HFFc6 (cell line): ENCODE results near the gene SLC25A11. TPM values are rescaled to one million over a fixed set of nuclear protein-coding genes. Genes with fewer than 3 reads are reported as not detected.

Experiments
- DNase-seq: peaks from one replicate; pipeline ENCODE4 v3.0.0-alpha.2; 2018
- H3K27ac Mint-ChIP-seq: 2 replicates; pipeline ENCODE4 v1.8.0; 2020; ENCODE audit warnings: mild to moderate bottlenecking, mixed read lengths
- H3K27me3 Mint-ChIP-seq: 2 replicates; pipeline ENCODE4 v1.8.0; 2021; ENCODE audit warnings: mild to moderate bottlenecking, moderate library complexity, mixed read lengths; ENCODE audit not compliant: insufficient read depth
- H3K36me3 Mint-ChIP-seq: 2 replicates; pipeline ENCODE4 v1.8.0; 2021; ENCODE audit warnings: low read depth, mixed read lengths
- H3K4me1 Mint-ChIP-seq: 2 replicates; pipeline ENCODE4 v1.8.0; 2020; ENCODE audit warnings: low read depth, mixed read lengths
- H3K4me3 Mint-ChIP-seq: 2 replicates; pipeline ENCODE4 v1.8.0; 2020; ENCODE audit warnings: mild to moderate bottlenecking, moderate library complexity, mixed read lengths
- H3K9me3 Mint-ChIP-seq: 2 replicates; pipeline ENCODE4 v1.8.0; 2020; ENCODE audit warnings: mild to moderate bottlenecking, mixed read lengths
- CTCF ChIP-seq: fragments of 200-600 bp; sonication (generic); IDR thresholded peaks from 2 replicates; pipeline ENCODE4 v1.5.0; 2021; ENCODE audit warnings: antibody characterized with exemption, mild to moderate bottlenecking
- total RNA-seq, 6 experiments: library from RNA; stranded (reverse); fragmentation: NEBNext Ultra II Directional; extraction: Animal tissue kit (Norgen Biotek cat#: 25700); gene quantifications; 2 replicates in 1 of 6; 3 replicates in 5 of 6; pipeline ENCODE4 v1.2.3, GENCODE V29; 2021

Gene SLC25A11
- total RNA-seq, 6 experiments from 2014 or later, result 61.9 to 78.6 (median 64.4) TPM

GRCh38 chr17:4901108-4901647, 38.7 kb downstream of the SLC25A11 start:
- Mint-ChIP-seq H3K27me3 (peaks cover 7% of the 10 kb centered on the region), H3K36me3 (no peaks in the 10 kb centered on the region), H3K27ac (no peak overlapping the region), H3K4me1 (peaks cover 6% of the 10 kb centered on the region; the same call in 1 of the 2 replicates), H3K4me3 (no peak overlapping the region), H3K9me3 (no peaks in the 10 kb centered on the region)
- TF ChIP-seq CTCF, result no peak
- no peak for DNase-seq

GRCh38 chr17:4900231-4901107, 39.4 kb downstream of the SLC25A11 start:
- H3K36me3 Mint-ChIP-seq, result 0 out of 2 replicates have a peak, but pooled peaks cover 4% of the 10 kb centered on the region
- peaks cover 6% of the 10 kb centered on the region; the same call in 1 of the 2 replicates for H3K4me1 Mint-ChIP-seq
- no peaks in the 10 kb centered on the region for H3K9me3 Mint-ChIP-seq
- H3K4me3 Mint-ChIP-seq, result no peak overlapping the region
- DNase-seq, result no peak
- no peak for TF ChIP-seq CTCF
- peaks cover 5% of the 10 kb centered on the region for H3K27me3 Mint-ChIP-seq
- H3K27ac Mint-ChIP-seq, result no peak overlapping the region

- H3K4me3 Mint-ChIP-seq, result peak within 1 kb of the TSS; percentile 71
- peak; percentile 3 for DNase-seq
- H3K4me1 Mint-ChIP-seq, result peaks cover 6% of the 10 kb centered on the region; the same call in 1 of the 2 replicates
- H3K27me3 Mint-ChIP-seq, result peaks cover 5% of the 10 kb centered on the region
- H3K36me3 Mint-ChIP-seq, result 0 out of 2 replicates have a peak, but pooled peaks cover 10% of the 10 kb centered on the region
- H3K9me3 Mint-ChIP-seq, result no peaks in the 10 kb centered on the region
- H3K27ac Mint-ChIP-seq, result peak within 1 kb of the TSS; percentile 26
- no peak for TF ChIP-seq CTCF
These were observed 40.3 kb downstream of the SLC25A11 start, which contains the start of gene C17orf107 for GRCh38 chr17:4899341-4900230. C17orf107 (plus strand) TSS chr17:4899536; CDS start chr17:4899763, 227 bp downstream.

GRCh38 chr17:4898927-4899326, 40.9 kb downstream of the SLC25A11 start:
- H3K27me3 Mint-ChIP-seq, result peaks cover 5% of the 10 kb centered on the region
- H3K4me3 Mint-ChIP-seq, result no peak overlapping the region; the same call in 1 of the 2 replicates
- H3K27ac Mint-ChIP-seq, result no peak overlapping the region
- H3K36me3 Mint-ChIP-seq, result 0 out of 2 replicates have a peak, but pooled peaks cover 10% of the 10 kb centered on the region
- H3K4me1 Mint-ChIP-seq, result peaks cover 6% of the 10 kb centered on the region; the same call in 1 of the 2 replicates
- H3K9me3 Mint-ChIP-seq, result no peaks in the 10 kb centered on the region
- no peak for DNase-seq
- TF ChIP-seq CTCF, result no peak

GRCh38 chr17:4898351-4898750, 41.5 kb downstream of the SLC25A11 start:
- no peaks in the 10 kb centered on the region for H3K9me3 Mint-ChIP-seq
- peak overlapping the region; percentile 15 for H3K4me3 Mint-ChIP-seq
- H3K27me3 Mint-ChIP-seq, result peaks cover 5% of the 10 kb centered on the region
- no peak overlapping the region for H3K27ac Mint-ChIP-seq
- 0 out of 2 replicates have a peak, but pooled peaks cover 10% of the 10 kb centered on the region for H3K36me3 Mint-ChIP-seq
- no peak for DNase-seq
- no peak for TF ChIP-seq CTCF
- peaks cover 3% of the 10 kb centered on the region; the same call in 1 of the 2 replicates for H3K4me1 Mint-ChIP-seq
